AG09309 (cell line): ENCODE results near the gene HDAC11.

Experiments used
- DNase-seq: peaks from one replicate; pipeline ENCODE4 v3.0.0-alpha.2; 2010; ENCODE audit warnings: low read depth
- H3K4me3 ChIP-seq: 2 replicates; pipeline ENCODE4 v1.5.1; 2011; ENCODE audit warnings: mild to moderate bottlenecking, low read depth, low read length, moderate library complexity; ENCODE audit not compliant: control insufficient read depth
- CTCF ChIP-seq: IDR thresholded peaks from 2 replicates; pipeline ENCODE4 v1.5.1; 2011; ENCODE audit warnings: mild to moderate bottlenecking, low read depth, low read length, inconsistent platforms; ENCODE audit not compliant: insufficient read depth, control insufficient read depth; ENCODE audit errors: missing control alignments

HDAC11 gene

DNA sequence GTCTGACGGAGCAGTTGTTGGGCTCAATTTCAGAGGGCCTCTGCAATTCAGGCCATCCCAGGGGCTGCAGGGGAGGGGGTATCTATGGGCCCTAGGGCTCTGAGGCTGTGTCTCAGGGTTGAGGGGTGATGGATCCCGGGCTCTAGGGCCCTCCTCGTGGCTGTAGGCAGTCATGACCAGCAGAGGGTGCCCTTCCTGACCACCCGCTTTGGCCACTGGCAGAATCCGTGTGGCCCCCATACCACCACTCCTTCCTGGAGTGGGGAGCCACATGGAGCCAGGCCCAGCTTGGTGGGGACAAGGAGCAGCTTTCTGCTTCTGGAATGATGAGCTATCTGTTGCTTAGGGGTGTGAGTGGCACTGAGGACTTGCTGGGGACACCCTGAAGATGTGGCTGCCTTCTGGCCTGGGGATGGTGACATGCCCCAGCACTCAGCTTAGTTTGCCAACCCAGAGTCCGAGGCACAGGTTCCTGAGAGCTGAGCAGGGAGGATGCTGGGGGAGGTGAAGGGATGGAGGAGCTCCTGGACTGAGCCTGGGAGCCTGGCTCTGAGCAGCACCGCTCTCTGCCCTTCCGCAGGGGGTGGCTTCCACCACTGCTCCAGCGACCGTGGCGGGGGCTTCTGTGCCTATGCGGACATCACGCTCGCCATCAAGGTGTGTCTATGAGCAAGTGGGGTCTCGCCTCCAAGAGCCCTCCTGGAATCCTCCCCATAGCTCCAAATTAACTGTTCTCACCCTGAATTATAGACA is 20.2 kb downstream of the HDAC11 start:
- DNase-seq, result no peak
- TF ChIP-seq CTCF, result peak; percentile 60
- no peak overlapping the region for H3K4me3 ChIP-seq

DNA sequence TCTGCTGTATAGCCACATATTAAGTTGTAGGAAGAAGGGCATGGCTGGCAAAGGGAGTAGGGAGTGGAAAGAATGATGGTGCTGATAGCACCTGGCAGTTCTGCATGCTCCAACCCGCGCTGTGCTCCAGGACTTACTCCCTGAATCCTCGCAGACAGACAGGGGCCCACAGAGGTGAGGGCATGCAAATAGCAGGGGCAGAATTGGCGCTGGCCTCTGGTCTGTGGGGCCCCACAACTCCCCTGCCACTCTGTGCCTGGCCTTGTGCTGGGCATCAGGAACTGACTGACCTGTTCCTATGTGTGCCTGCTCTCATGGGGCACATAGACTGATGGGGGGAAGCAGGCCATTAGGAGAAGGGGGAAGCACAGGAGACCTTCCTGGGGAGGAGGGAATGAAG is 20.9 kb downstream of the HDAC11 start:
- no peak for TF ChIP-seq CTCF
- H3K4me3 ChIP-seq, result no peak overlapping the region
- no peak for DNase-seq

GRCh38 chr3:13501521-13501920 is 21.4 kb downstream of the HDAC11 start:
- no peak for DNase-seq
- TF ChIP-seq CTCF, result no peak

DNA sequence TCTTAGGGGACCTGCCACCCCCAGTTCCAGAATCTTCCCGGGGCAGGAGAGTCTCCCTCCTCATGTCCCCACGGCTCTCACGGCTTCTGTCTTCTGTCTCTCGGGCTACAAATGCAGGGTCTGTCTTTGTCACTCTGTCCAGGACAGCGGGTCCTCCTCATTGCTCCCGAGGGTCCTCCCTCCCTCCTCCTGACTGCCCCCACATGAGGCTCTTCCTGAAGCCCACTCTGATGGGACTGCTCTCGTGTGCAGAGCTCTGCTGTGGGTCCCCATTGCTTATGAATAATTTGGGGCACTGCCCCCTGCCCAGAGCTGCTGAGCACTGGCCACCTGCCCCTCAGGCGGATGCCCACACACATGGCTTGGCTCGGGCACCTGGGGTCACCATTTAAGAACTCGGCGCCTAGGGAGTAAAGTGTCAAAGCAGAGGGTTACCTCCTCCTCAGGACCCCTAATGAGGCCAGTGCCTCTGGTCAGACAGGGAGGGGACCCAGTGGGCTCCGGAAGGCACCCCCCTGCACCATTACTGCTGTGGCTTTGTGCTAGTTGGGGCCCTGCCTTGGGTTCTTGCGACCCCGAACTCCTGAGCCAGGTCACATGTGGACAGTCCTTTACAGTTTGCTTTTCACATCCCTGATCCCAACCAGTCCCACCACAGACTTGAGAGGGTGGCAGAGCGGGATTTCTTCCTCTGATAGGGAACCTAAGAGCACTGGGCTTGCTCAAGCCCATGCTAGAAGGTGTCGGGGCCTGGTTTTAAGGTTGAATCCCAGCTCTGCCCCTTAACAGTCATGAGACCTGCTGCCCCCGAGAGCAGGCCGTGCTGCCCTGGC is 22.1 kb downstream of the HDAC11 start:
- H3K4me3 ChIP-seq, result no peak overlapping the region
- DNase-seq, result no peak
- TF ChIP-seq CTCF, result no peak

More at GRCh38 chr3:13501521-13501920, 21.4 kb downstream of the HDAC11 start:
- H3K4me3 ChIP-seq, result no peak overlapping the region

DNA sequence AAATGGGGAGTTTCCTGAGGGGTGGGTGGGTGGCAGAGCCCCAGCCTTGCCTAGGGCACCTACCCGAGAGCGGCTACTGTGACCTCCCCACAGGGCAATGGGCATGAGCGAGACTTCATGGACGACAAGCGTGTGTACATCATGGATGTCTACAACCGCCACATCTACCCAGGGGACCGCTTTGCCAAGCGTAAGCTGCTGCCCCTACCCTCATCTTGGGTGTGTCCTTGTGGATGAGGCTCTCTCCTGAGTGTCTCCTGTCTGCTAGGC is 22.6 kb downstream of the HDAC11 start:
- no peak overlapping the region for H3K4me3 ChIP-seq
- no peak for DNase-seq
- no peak for TF ChIP-seq CTCF

DNA sequence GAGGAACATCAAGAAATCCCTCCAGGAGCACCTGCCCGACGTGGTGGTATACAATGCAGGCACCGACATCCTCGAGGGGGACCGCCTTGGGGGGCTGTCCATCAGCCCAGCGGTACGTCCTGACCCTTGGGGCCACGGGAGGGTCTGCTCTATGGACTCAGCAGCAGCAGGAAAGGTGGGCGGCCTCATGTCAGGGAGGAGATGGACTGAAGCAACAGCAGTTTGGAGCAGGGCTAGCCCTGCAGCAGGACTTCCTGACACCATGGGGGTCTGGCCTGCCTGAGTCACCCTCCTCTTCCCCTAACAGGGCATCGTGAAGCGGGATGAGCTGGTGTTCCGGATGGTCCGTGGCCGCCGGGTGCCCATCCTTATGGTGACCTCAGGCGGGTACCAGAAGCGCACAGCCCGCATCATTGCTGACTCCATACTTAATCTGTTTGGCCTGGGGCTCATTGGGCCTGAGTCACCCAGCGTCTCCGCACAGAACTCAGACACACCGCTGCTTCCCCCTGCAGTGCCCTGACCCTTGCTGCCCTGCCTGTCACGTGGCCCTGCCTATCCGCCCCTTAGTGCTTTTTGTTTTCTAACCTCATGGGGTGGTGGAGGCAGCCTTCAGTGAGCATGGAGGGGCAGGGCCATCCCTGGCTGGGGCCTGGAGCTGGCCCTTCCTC is 24.2 kb downstream of the HDAC11 start:
- no peak for TF ChIP-seq CTCF
- DNase-seq, result no peak
- H3K4me3 ChIP-seq, result no peak overlapping the region
